Cortex of kidney (tissue), 1 donor: Measurements from ENCODE around the gene SETD2.

Source experiments
- DNase-seq: peaks from one replicate; lab custom pipeline; 2025; lab: John Stamatoyannopoulos, UW

Gene SETD2

GRCh38 chr3:46998121-46998851 is 165.6 kb downstream of the SETD2 start:
- no peak for DNase-seq

GRCh38 chr3:46997453-46998091 is 166.3 kb downstream of the SETD2 start:
- no peak for DNase-seq

GRCh38 chr3:46996689-46997452 is 167.0 kb downstream of the SETD2 start:
- DNase-seq = no peak

DNA sequence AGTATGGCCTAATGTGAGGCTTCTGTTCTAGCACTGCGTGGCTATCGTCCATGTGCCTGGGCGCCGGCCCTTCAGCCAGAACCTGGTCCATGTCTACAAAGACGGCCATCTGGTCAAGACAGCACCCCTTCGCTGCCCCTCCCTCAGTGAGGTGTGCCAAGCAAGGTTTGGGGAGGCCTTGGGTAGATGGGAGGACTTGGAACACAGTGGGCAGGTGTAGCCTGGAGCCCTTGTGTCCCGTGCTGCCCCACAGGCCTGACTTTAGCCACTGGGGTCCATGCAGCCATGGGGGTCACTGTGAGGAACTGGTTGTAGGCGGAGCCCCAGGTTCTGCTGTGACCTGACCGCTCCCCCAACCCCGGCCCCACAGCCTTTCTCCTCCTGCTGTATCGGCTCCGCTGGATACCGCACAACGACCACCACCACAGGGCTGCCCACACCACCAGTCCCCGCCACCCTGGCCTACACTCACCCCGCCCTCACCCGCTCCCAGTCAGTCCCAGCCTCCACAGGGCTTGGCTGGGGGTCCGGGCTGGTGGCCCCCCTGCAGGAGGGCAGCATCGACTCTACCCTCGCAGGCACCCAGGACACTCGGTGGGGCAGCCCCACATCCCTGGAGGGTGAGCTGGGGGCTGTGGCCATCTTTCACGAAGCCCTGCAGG is 167.9 kb downstream of the SETD2 start:
- no peak for DNase-seq

- DNase-seq = no peak
These were observed 168.8 kb downstream of the SETD2 start for GRCh38 chr3:46994801-46995731.

GRCh38 chr3:46993986-46994385 is 169.9 kb downstream of the SETD2 start:
- no peak for DNase-seq

GRCh38 chr3:46993292-46993691 is 170.6 kb downstream of the SETD2 start:
- DNase-seq = no peak

DNA sequence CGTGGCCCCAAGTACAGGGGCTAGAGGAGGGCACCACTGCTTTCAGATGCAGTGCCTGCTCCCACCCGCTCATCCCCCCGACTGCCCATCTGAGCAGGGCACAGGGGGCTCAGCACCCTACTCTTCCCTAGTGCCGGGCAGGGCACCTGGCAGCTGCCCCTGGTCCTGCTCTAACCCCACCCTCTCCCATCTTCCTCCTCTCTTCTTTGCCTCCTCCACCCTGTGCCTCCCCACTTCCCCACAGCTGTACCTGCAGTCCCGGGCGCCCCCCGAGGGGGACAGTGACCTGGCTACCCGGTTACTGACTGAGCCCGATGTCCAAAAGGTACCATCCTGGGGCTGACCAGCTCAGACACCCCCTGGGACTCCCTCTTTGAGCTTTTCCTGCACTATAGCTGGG is 171.7 kb downstream of the SETD2 start:
- DNase-seq = no peak

- no peak for DNase-seq
These were observed 172.3 kb downstream of the SETD2 start for GRCh38 chr3:46991406-46992165.

DNA sequence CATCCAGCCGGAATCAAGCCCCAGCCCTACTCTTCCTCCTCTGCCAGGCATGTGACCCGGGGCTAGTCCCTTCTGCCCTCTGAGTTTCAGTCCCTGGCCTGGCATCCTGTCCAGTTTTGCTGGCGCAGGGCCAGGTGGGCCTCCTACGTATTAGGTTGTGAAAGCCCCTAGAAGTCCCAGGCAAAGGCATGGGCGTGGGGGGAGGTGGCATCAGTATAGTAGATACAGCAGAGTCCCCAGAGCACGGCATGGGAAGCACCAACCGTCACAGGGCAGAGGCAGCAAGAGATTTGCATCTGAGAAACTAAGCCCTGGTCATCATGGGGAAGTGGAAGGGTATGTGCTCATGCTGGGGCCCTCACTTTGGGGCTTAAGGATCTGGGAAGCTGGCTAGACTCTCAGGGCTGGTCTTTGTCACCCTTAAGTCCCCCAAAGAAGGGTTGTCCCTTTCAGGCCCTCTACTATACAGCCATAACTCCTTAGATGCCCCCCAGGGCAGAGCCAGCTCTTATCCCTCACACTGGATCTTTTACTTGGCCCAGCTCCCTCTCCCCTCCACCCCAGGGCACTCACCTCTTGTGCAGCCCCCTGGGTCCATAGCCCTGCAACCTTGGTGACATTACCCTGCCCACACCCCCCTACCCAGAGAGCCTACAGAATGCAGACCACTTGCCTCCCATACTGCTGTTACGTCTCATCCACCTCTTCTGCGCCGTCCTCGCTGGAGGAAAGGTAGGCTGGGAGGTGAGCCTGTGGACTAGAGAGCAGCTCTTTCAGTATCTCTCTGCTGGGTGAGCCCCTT is 173.1 kb downstream of the SETD2 start:
- DNase-seq = no peak

- DNase-seq = no peak
These were observed 174.6 kb downstream of the SETD2 start for GRCh38 chr3:46989146-46989810.

GRCh38 chr3:46988616-46989015 is 175.3 kb downstream of the SETD2 start:
- DNase-seq = no peak

DNA sequence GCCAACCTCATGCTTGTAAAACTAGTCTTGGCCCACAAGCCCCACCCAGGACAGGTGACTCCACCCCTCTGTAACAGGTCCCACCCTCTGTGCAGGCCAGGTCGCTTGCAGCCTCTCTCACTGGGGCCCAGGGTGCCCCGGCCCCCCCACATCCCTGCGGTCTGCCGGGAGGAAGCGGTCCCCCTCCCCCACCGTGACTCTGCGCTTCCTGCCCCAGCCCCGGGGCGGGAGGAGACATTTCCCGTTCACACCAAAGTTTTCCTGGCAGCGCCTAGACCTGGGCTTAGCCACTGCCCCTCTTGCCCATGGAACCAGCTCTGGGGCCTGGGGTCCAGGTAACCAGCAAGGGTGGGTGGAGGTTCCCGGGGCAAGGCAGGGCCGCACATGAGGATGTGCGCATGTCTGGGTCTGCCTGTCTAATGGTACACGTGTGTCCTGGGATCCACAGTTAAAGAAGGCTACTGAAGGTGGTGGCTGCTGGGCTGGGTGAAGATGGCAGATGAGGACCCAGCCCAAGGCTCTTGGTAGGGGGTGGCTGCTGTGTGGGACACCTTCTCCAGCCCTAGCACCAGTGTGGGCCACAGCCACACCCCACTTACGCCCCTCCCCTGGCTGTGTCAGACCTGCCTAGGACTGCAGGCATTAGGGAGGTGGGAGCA is 176.0 kb downstream of the SETD2 start:
- no peak for DNase-seq

DNA sequence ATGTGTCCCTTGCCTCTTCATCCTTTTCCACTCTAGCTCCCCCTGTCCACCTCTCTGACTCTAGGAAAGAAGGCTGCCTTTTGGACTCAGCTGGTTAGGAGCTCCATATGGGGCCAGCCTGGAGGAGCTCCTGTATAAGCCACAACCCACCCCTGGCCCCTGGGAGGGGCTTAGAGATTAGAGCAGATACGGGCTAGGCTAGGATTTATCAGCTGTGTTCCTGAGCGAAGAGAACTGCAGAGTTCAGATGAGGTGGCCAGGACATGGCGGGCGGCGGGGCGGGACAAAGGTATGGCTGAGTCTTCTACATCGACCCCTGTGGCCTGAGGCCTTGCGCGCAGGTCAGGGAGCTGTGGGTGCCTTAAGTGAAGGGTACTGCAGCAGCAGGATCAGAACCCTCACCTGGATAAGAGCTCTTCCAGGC is 176.6 kb downstream of the SETD2 start:
- DNase-seq = no peak

GRCh38 chr3:46986782-46987310 is 177.1 kb downstream of the SETD2 start:
- DNase-seq = no peak

DNA sequence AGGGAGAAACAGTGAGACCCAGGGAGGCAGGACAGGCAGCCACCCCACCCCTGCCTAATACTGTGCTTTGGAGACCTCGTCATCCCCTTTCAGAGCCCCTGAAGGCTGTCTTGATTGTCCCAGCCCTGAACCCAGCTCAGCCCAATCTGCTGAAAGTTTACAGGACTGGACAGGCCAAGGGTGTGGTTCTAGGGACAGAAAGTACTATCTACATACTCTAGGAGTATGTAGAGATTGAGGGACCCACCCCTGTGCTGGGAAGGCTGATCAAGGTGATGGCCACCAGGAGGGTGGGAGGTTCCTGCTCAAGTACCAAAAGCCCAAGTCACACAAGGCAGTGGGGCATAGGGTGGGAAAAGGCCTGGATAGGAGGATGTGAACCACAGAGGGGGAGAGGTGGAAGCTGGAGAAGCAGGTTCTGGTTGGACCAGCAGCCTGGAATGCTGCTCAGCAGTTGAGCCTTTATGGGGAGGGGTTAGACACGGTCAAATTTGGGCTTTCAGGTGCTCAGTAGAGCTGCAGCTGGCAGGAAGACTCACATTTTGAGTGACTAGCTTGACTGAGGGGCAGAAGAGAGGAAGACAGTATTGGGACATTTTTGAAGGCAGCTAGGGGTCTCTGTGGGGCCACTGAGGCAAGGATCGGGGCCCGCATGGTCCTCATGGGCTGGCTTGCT is 177.7 kb downstream of the SETD2 start:
- no peak for DNase-seq

DNA sequence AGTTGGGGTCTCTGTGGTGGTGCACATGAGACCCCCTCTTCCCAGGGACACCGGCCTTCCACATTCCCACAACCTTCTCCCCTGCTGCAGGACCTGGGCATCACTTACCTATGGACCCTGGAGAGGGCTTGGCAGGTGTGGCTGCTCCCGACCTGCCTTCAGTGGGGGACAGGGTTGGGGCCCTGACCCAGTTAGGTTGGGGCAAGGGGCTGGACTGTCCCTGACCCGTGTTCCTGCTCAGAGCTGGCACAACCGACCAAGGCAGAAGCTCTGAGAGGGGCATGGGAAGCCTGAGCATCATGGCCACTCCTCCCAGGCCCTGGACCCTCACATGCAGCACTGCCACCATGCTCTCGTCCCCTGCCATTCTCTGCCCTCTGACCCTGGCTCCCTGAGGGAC is 178.3 kb downstream of the SETD2 start:
- DNase-seq = no peak
